WERI-Rb-1 (cell line): ENCODE results near the gene CCN5.

Experiments
- DNase-seq: peaks from one replicate; pipeline ENCODE4 v3.0.0-alpha.2; 2020
- H3K27ac ChIP-seq: fragments of 250-450 bp; sonication (Bioruptor Pico); 2 replicates; pipeline ENCODE4 v1.5.1; 2020; ENCODE audit warnings: mild to moderate bottlenecking, moderate library complexity
- H3K27me3 ChIP-seq: fragments of 250-450 bp; sonication (Bioruptor Pico); 2 replicates; pipeline ENCODE4 v1.5.1; 2021; ENCODE audit warnings: mild to moderate bottlenecking, low read depth, moderate library complexity; ENCODE audit not compliant: insufficient read depth, severe bottlenecking
- H3K36me3 ChIP-seq: fragments of 250-450 bp; sonication (Bioruptor Pico); 2 replicates; pipeline ENCODE4 v1.5.1; 2020; ENCODE audit warnings: mild to moderate bottlenecking, moderate library complexity
- H3K4me3 ChIP-seq: 2 replicates; pipeline ENCODE4 v1.5.1; 2011; ENCODE audit warnings: low read depth, mild to moderate bottlenecking, control low read depth, low read length
- H3K9me3 ChIP-seq: fragments of 250-450 bp; sonication (Bioruptor Pico); 2 replicates; pipeline ENCODE4 v1.5.1; 2021; ENCODE audit warnings: mild to moderate bottlenecking, moderate library complexity; ENCODE audit not compliant: severe bottlenecking
- TF ChIP-seq, protein P1 (sequence below): IDR thresholded peaks from 2 replicates; pipeline ENCODE4 v1.5.1; 2011; ENCODE audit warnings: low read depth, mild to moderate bottlenecking, control low read depth, inconsistent platforms, low read length

Gene CCN5

DNA sequence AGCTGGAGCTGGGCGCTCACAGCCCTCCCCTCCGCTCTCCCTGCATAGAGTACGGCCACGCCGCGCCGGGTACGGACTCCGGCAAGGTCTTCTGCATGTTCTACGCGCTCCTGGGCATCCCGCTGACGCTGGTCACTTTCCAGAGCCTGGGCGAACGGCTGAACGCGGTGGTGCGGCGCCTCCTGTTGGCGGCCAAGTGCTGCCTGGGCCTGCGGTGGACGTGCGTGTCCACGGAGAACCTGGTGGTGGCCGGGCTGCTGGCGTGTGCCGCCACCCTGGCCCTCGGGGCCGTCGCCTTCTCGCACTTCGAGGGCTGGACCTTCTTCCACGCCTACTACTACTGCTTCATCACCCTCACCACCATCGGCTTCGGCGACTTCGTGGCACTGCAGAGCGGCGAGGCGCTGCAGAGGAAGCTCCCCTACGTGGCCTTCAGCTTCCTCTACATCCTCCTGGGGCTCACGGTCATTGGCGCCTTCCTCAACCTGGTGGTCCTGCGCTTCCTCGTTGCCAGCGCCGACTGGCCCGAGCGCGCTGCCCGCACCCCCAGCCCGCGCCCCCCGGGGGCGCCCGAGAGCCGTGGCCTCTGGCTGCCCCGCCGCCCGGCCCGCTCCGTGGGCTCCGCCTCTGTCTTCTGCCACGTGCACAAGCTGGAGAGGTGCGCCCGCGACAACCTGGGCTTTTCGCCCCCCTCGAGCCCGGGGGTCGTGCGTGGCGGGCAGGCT, 35.1 kb downstream of the CCN5 start:
- no peak overlapping the region for H3K27ac ChIP-seq
- TF ChIP-seq, protein P1, sequence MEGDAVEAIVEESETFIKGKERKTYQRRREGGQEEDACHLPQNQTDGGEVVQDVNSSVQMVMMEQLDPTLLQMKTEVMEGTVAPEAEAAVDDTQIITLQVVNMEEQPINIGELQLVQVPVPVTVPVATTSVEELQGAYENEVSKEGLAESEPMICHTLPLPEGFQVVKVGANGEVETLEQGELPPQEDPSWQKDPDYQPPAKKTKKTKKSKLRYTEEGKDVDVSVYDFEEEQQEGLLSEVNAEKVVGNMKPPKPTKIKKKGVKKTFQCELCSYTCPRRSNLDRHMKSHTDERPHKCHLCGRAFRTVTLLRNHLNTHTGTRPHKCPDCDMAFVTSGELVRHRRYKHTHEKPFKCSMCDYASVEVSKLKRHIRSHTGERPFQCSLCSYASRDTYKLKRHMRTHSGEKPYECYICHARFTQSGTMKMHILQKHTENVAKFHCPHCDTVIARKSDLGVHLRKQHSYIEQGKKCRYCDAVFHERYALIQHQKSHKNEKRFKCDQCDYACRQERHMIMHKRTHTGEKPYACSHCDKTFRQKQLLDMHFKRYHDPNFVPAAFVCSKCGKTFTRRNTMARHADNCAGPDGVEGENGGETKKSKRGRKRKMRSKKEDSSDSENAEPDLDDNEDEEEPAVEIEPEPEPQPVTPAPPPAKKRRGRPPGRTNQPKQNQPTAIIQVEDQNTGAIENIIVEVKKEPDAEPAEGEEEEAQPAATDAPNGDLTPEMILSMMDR: peak; percentile 37
- H3K4me3 ChIP-seq: no peak overlapping the region
- H3K9me3 ChIP-seq: no peaks in the 10 kb centered on the region
- no peak for DNase-seq
- no peaks in the 10 kb centered on the region for H3K27me3 ChIP-seq
- H3K36me3 ChIP-seq: 0 out of 2 replicates have a peak, but pooled peaks cover 3% of the 10 kb centered on the region

- DNase-seq: no peak
- no peaks in the 10 kb centered on the region for H3K27me3 ChIP-seq
- H3K27ac ChIP-seq: no peak overlapping the region
- H3K36me3 ChIP-seq: peaks cover 3% of the 10 kb centered on the region; the same call in 1 of the 2 replicates
- H3K4me3 ChIP-seq: no peak overlapping the region
- H3K9me3 ChIP-seq: no peaks in the 10 kb centered on the region
- TF ChIP-seq, protein P1: no peak
These were observed 37.1 kb downstream of the CCN5 start for GRCh38 chr20:44752099-44752931.

GRCh38 chr20:44754554-44754953, 39.4 kb downstream of the CCN5 start:
- peaks cover 6% of the 10 kb centered on the region; the same call in 1 of the 2 replicates for H3K36me3 ChIP-seq
- H3K27ac ChIP-seq: no peak overlapping the region
- DNase-seq: no peak
- no peaks in the 10 kb centered on the region for H3K9me3 ChIP-seq
- no peaks in the 10 kb centered on the region for H3K27me3 ChIP-seq
- H3K4me3 ChIP-seq: no peak overlapping the region
- TF ChIP-seq, protein P1: no peak

DNA sequence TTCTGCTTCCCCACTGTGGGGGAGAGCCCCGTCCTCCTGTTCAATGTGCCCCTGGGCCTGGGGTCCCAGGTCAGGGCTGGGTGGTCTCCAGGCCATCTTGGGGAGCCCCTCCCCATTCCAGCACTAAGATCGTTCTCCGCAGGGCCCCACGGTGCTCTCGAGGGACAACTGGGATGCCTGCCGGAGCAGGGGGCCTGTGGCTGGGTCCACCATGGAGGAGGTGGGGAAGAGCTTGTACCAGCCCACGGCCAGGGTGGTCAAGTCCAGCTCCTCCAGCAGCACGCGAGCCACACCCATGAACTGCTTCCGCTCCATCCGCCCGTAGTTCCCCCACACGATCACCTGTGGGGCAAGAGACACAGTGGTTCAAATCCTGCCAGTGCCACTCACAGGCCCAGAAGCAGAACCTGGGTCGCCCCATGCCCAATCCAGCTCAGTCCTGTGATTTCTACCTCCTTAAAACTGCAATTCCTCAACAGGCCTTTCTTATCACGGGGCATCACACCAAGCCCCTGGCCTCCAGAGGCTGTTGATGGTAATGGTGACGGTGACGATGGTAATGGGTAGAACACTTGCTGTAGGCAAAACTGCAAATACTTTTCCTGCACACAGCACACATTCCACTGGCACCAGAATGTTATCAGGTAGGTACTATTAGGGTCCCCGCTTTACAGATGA, 41.0 kb downstream of the CCN5 start:
- Histone ChIP-seq H3K27ac (no peak overlapping the region), H3K36me3 (peaks cover 6% of the 10 kb centered on the region; the same call in 1 of the 2 replicates), H3K27me3 (no peaks in the 10 kb centered on the region), H3K9me3 (no peaks in the 10 kb centered on the region), H3K4me3 (no peak overlapping the region)
- TF ChIP-seq, protein P1: no peak
- no peak for DNase-seq

- no peak overlapping the region for H3K4me3 ChIP-seq
- TF ChIP-seq, protein P1: no peak
- no peaks in the 10 kb centered on the region for H3K27me3 ChIP-seq
- H3K27ac ChIP-seq: no peak overlapping the region
- peaks cover 3% of the 10 kb centered on the region; the same call in 1 of the 2 replicates for H3K36me3 ChIP-seq
- DNase-seq: no peak
- H3K9me3 ChIP-seq: no peaks in the 10 kb centered on the region
These were observed 41.8 kb downstream of the CCN5 start for GRCh38 chr20:44756956-44757355.
